ENCODE measurements around the gene CREB3L2.
"Not testable (repeated sequence)": the region's sequence is repeated elsewhere in the genome, so short reads cannot be mapped to it uniquely, and the experiment has no call there.

CREB3L2 gene

DNA sequence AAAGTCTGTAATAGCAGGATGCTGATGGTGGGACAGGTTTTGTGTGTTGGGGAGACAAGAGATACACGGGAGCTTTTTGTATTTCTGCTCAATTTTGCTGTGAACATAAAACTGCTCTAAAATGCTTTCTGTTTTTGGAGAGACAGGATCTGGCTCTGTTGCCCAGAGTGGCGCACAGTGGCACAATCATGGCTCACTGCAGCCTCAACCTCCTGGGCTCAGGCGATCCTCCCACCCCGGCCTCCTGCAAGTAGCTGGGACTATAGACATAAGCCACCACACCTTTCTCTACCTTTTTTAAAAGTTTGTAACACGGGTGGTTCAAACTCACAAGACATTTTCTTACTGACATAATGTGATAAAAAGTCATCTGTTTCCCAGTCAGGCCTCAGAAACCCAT lies 14.3 kb downstream of the CREB3L2 start:
- DNase-seq (ENCODE audit: low spot score) = no peak

DNA sequence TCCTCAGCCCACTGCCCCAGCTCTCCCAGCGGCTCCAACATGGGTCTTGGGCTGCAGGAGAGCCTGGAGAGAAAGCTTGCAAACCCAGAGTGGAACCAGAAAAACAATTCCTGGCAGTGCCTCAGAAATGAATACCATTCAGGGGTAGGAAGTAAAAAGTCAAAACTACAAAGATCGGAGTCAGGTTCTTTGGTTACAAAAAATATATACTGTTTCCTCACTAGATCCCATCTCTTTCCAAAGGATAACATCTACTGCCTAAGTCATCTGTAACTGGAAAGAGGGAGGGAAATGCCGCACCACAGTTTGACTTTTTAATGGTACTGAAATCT lies 14.9 kb downstream of the CREB3L2 start:
- no peak for DNase-seq (ENCODE audit: low spot score)

GRCh38 chr7:137986252-137987017 lies 15.5 kb downstream of the CREB3L2 start:
- DNase-seq (ENCODE audit: low spot score) = no peak

GRCh38 chr7:137985897-137986251 lies 16.0 kb downstream of the CREB3L2 start:
- no peak for DNase-seq (ENCODE audit: low spot score)

DNA sequence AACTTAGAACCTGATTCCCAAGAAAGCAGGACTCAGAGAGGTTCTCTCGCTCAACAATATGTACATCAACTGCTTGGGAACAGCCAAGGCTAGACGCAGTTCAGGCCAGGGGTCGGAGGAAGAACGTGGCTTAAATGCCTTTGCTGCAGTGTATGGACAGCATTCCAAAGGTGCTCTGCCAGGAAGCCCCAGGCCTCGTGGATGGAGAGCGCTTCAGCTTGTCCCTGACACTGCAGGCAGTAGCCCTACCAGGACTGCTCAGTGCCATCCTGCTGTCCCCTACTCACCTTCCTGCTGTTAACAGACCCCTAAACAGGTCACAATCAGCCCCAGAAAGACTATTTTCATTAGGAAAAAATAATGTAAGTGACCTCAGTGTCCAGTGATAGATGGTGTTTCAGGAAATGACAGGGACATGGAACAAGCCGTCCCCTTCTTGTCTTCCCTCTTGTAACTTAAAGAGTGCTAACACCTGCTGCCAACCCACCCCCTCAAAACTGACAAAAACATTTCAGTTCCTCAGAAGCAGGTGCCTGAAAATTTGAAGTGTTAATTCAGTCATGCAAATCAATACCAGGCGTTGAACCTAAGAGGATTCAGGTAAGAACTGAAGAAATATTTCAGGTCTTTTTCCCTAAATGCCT lies 16.5 kb downstream of the CREB3L2 start:
- no peak for DNase-seq (ENCODE audit: low spot score)

GRCh38 chr7:137984181-137985041 lies 17.5 kb downstream of the CREB3L2 start:
- no peak for DNase-seq (ENCODE audit: low spot score)

GRCh38 chr7:137983323-137984008 lies 18.4 kb downstream of the CREB3L2 start:
- no peak for DNase-seq (ENCODE audit: low spot score)

GRCh38 chr7:137982394-137982793 lies 19.5 kb downstream of the CREB3L2 start:
- not testable (repeated sequence) for DNase-seq (ENCODE audit: low spot score)

DNA sequence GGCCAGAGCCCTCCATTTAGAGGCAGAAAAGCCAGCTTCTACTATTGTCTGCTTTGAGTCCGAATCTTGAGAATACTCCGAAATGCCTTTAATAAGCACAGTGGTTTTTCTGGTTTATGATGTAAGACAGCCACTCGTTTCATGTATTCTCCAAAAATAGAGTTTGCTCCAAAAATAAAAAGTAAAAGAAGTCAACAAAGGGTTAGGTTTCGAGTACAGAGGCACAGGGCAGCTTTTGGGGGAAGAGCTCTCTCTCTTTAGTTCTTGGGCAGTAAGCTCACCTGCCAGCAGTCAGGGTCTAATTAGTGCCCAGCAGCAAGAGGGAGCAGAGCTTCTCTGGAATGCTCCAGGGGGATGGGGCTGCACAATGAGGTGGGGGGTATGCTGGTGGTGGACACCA lies 20.2 kb downstream of the CREB3L2 start:
- DNase-seq (ENCODE audit: low spot score) = no peak

- no peak for DNase-seq (ENCODE audit: low spot score)
These were observed 20.7 kb downstream of the CREB3L2 start for GRCh38 chr7:137981175-137981574.

DNA sequence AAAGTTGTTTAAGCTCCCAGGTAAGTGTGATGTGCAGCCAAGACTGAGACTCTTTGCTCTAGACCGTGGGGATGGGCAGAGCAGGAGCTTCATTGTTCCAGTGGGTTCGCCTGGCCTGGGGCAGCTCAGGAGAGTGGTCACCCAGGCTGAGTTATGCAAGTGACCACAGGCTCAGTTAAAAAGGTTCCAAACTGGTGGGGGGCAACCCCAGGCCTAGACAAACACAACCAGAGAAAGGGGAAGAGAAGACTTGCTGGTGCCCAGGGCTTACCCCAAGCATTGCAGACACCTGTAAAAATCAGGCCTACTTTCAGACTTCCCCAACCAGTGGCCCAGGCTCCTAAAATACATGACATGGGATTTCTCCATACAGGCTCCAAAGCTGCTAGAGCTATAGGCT lies 21.6 kb downstream of the CREB3L2 start:
- no peak for DNase-seq (ENCODE audit: low spot score)

- DNase-seq (ENCODE audit: low spot score) = no peak
These were observed 23.2 kb downstream of the CREB3L2 start for GRCh38 chr7:137978464-137979237.

GRCh38 chr7:137977173-137977572 lies 24.7 kb downstream of the CREB3L2 start:
- DNase-seq (ENCODE audit: low spot score) = no peak

DNA sequence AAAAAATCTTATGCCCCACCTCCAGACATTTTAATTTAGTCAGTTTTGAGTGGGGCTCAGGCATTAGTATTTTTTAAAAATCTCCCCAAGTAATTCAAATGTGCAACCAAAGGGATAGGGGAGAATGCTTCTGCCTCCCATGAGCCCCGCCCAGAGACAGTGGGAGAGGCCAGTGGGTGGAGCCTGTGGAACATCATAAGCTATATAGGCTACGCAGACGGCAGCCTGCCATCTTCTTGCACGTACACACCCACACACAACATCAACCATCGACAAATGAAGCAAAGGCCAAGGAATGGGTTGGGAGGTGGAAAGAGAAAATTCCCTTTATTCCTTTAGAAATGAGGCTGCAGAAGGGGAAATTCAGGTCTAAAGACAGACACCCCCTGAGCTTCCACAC lies 25.2 kb downstream of the CREB3L2 start:
- no peak for DNase-seq (ENCODE audit: low spot score)

DNA sequence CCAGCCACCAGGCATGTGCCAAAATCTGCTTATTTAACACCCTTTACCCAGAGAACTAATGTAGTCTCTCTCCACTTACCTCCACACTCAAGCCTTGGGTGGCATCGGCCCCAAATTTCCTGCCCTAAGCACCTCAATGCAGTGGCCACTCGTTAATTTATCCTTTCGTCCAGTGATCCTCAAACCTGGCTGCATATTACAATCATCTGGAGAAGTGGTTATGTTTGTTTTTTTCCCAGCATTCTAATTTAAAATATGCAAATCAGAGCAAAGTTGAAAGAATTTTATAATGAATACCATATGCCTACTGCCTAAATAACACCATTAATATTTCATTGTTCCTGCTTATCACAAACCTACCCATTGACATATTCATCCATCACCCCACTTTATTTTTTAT lies 25.7 kb downstream of the CREB3L2 start:
- no peak for DNase-seq (ENCODE audit: low spot score)

DNA sequence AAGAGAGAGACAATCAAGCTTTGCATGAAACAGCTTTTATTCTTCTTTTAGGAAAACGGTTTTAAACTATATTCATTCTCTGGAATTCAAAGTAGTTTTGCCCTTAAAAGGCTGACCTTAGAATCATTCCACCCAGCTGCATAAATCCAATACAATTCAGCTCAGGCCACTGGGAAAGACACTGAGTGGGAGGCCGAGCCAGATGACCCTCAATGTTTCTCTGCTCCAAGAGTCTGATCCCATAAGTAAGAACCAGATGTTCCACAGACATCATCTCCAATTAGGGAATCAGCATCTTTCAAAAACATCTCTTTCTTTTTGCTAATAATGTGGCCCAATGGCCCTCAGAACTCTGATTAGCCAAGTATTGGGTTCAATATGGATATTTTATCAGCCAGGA lies 26.1 kb downstream of the CREB3L2 start:
- no peak for DNase-seq (ENCODE audit: low spot score)

- DNase-seq (ENCODE audit: low spot score) = no peak
These were observed 26.7 kb downstream of the CREB3L2 start for GRCh38 chr7:137975221-137975620.

DNA sequence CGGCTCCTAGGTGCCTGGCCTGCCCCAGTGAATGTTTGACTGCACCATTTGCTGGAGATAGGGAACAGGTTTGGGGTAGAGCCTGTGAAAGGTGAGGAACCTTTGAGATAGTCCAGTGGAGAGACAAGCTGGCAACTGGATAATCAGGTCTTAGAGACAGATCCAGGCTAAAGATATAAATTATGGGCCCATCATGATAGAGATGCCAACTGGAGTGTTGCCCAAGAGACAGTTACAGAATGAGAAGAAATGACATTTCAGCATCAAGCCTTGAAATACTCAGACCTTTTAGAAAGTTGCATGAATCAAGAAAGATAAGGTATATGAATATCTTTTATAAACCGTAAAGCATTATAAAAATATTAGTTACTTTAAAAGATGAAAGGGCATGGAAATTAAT lies 27.1 kb downstream of the CREB3L2 start:
- DNase-seq (ENCODE audit: low spot score) = no peak

- DNase-seq (ENCODE audit: low spot score) = no peak
These were observed 31.5 kb downstream of the CREB3L2 start for GRCh38 chr7:137970253-137970975.

DNA sequence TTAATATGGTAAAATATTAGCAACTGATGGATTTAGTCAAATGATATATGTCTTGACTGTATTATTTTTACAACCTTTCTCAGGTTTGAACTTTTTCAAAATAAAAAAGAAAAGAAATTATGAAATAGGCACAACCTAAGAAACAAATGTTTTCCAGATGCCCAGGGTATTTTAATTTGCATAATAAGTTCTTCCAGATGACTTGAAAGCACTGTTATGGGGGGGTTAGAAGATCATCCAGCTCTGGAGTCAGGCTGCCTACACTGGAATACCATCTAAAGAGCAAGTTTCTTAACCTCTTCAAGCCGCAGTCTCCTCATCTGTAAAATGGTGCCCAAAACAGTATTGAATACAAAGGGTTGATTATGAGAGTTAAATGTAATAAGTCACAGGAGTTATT lies 32.1 kb downstream of the CREB3L2 start:
- no peak for DNase-seq (ENCODE audit: low spot score)

DNA sequence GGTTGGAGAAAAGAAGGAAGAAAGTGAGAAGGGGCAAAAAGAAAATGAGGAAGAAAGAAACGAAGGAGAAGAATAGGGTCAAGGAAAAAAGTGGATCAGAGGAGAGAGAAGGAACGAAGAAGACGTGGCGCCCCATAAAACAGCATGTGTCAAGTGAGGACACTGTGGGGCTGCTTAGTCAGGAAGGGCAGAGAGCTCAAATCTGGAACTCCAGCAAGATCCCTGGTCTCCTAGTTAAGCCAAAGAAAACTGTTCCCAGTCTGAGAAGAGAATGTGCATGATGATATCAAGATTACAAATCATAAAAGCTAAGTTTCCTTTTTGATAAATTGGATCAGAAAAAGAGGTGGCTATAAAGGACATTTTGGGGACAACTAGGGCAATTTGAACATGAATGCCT lies 33.0 kb downstream of the CREB3L2 start:
- DNase-seq (ENCODE audit: low spot score) = no peak
